HCT116 (cell line): Measurements from ENCODE around the gene ZNF789. TPM values are rescaled to one million over a fixed set of nuclear protein-coding genes. Genes with fewer than 3 reads are reported as not detected.

Source experiments
- ATAC-seq: fragments of 200-7000 bp; cut with Tn5 transposase; 2 replicates; pipeline ENCODE4 v1.9.1; 2020; ENCODE audit warnings: mild to moderate bottlenecking, moderate library complexity
- BruUV-seq: library from RNA; stranded (reverse); fragments of 400-500 nt; replicated peaks from 2 replicates; lab custom pipeline; 2021; lab: Mats Ljungman, UMichigan
- CTCF ChIA-PET: fragments of 300-600 bp; sonication (Branson Sonifier 250); formaldehyde crosslinking; loops from one replicate; lab custom pipeline; 2021; ENCODE audit warnings: antibody characterized with exemption; lab: Charles Lee
- POLR2A ChIA-PET: fragments of 300-600, 350-600 bp; sonication (Branson Sonifier 250); formaldehyde crosslinking; loops from one replicate; lab custom pipeline; 2021; ENCODE audit warnings: antibody characterized with exemption; lab: Charles Lee
- RAD21 ChIA-PET, 2 experiments: fragments of 300-600 bp; sonication (Branson Sonifier 250); formaldehyde crosslinking; loops; one replicate each; lab custom pipeline; 2023; ENCODE audit warnings: low total read pairs in 2 of 2; ENCODE audit not compliant: uncharacterized antibody in 2 of 2, unreplicated experiment in 2 of 2, low non-redundant PET in 1 of 2; lab: Charles Lee
- DNase-seq: peaks from one replicate; pipeline ENCODE4 v3.0.0-alpha.2; 2010; ENCODE audit warnings: low read depth, low spot score
- H2AFZ ChIP-seq: fragments of 200-600 bp; shearing (Covaris generic), sonication (generic); 2 replicates; pipeline ENCODE4 v1.6.1; 2017; ENCODE audit warnings: low read depth, mixed run types, mixed read lengths, antibody characterized with exemption, low read length; ENCODE audit not compliant: poor library complexity, severe bottlenecking
- H3K27ac ChIP-seq: 2 replicates; pipeline ENCODE4 v1.5.1; 2012; ENCODE audit warnings: low read depth, low read length
- H3K27me3 ChIP-seq: fragments of 200-600 bp; sonication (generic); 2 replicates; pipeline ENCODE4 v1.6.1; 2016; ENCODE audit warnings: mixed run types, low read length, mixed read lengths; ENCODE audit not compliant: insufficient read depth
- H3K36me3 ChIP-seq, 2 experiments: fragments of 200-500 bp in 1 of 2; fragments of 200-600 bp in 1 of 2; sonication (Bioruptor generic) in 1 of 2; sonication (generic) in 1 of 2; 2 replicates each; pipeline versions ENCODE4 v1.5.1 to v1.6.1; 2014 to 2016; ENCODE audit warnings: low read length in 2 of 2, inconsistent platforms in 1 of 2, mixed read lengths in 1 of 2, mixed run types in 1 of 2; ENCODE audit not compliant: insufficient read depth in 2 of 2, control insufficient read depth in 1 of 2
- H3K4me1 ChIP-seq, 2 experiments: fragments of 200-600 bp in 1 of 2; sonication (generic) in 1 of 2; 2 replicates each; pipeline versions ENCODE4 v1.5.1 to v1.6.1; 2012 to 2017; ENCODE audit warnings: low read length in 2 of 2, inconsistent platforms in 1 of 2, mild to moderate bottlenecking in 1 of 2, mixed read lengths in 1 of 2, mixed run types in 1 of 2, moderate library complexity in 1 of 2; ENCODE audit not compliant: insufficient read depth in 2 of 2, control insufficient read depth in 1 of 2
- H3K4me2 ChIP-seq: fragments of 200-600 bp; sonication (generic); 2 replicates; pipeline ENCODE4 v1.6.1; 2017; ENCODE audit warnings: mixed run types, low read length, mixed read lengths
- H3K4me3 ChIP-seq, 2 experiments: fragments of 200-600 bp in 1 of 2; sonication (generic) in 1 of 2; replicated peaks in 1 of 2; 2 replicates each; pipeline ENCODE4 v1.5.1; 2011 to 2016; ENCODE audit warnings: low read length in 2 of 2, control low read depth in 1 of 2, low read depth in 1 of 2, mild to moderate bottlenecking in 1 of 2, mixed read lengths in 1 of 2, mixed run types in 1 of 2
- H3K79me2 ChIP-seq: fragments of 200-600 bp; sonication (generic); 2 replicates; pipeline ENCODE4 v1.6.1; 2017; ENCODE audit warnings: mild to moderate bottlenecking, mixed run types, low read length, moderate library complexity, mixed read lengths; ENCODE audit not compliant: insufficient read depth
- H3K9ac ChIP-seq: fragments of 200-600 bp; sonication (generic); 2 replicates; pipeline ENCODE4 v1.6.1; 2016; ENCODE audit warnings: low read length, mixed read lengths
- H3K9me2 ChIP-seq: fragments of 200-600 bp; sonication (generic), shearing (Covaris generic); 2 replicates; pipeline ENCODE4 v1.6.1; 2017; ENCODE audit warnings: mixed run types, mild to moderate bottlenecking, moderate library complexity; ENCODE audit not compliant: insufficient read depth
- H3K9me3 ChIP-seq, 2 experiments: fragments of 200-500 bp in 1 of 2; fragments of 200-600 bp in 1 of 2; sonication (Bioruptor generic) in 1 of 2; sonication (generic) in 1 of 2; 2 replicates each; pipeline ENCODE4 v1.6.1; 2014 to 2017; ENCODE audit warnings: low read length in 2 of 2, mixed read lengths in 2 of 2, inconsistent platforms in 1 of 2, low read depth in 1 of 2, mild to moderate bottlenecking in 1 of 2, mixed run types in 1 of 2, moderate library complexity in 1 of 2; ENCODE audit not compliant: control insufficient read depth in 1 of 2, insufficient read depth in 1 of 2
- H4K20me1 ChIP-seq: fragments of 200-600 bp; sonication (generic), shearing (Covaris generic); 2 replicates; pipeline ENCODE4 v1.6.1; 2017; ENCODE audit warnings: mixed run types, mild to moderate bottlenecking, moderate library complexity; ENCODE audit not compliant: insufficient read depth
- ATF3 ChIP-seq: IDR thresholded peaks from 2 replicates; pipeline ENCODE4 v1.6.1; 2012
- CTCF ChIP-seq, 3 experiments: fragments of 200-600 bp in 1 of 3; sonication (generic) in 1 of 3; IDR thresholded peaks in 2 of 3; conservative IDR thresholded peaks in 1 of 3; 2 replicates each; pipeline ENCODE4 v1.5.1; 2012 to 2017; ENCODE audit warnings: low read depth in 2 of 3, low read length in 2 of 3, antibody characterized with exemption in 1 of 3, borderline replicate concordance in 1 of 3, control low read depth in 1 of 3, mild to moderate bottlenecking in 1 of 3, mixed read lengths in 1 of 3, mixed run types in 1 of 3, moderate library complexity in 1 of 3; ENCODE audit not compliant: insufficient read depth in 1 of 3
- ELF1 ChIP-seq: IDR thresholded peaks from 2 replicates; pipeline ENCODE4 v1.6.1; 2012; ENCODE audit warnings: low read depth, borderline replicate concordance
- EZH2 ChIP-seq: fragments of 200-600 bp; sonication (generic); IDR thresholded peaks from 2 replicates; pipeline ENCODE4 v1.6.1; 2017; ENCODE audit warnings: antibody characterized with exemption, mixed run types
- EZH2phosphoT487 ChIP-seq: fragments of 200-600 bp; IDR thresholded peaks from 2 replicates; pipeline ENCODE4 v1.6.1; 2018; ENCODE audit warnings: antibody characterized with exemption, borderline replicate concordance
- FOSL1 ChIP-seq: IDR thresholded peaks from 2 replicates; pipeline ENCODE4 v1.6.1; 2012; ENCODE audit warnings: low read depth
- JUND ChIP-seq: IDR thresholded peaks from 2 replicates; pipeline ENCODE4 v1.6.1; 2012
- SIN3A ChIP-seq: IDR thresholded peaks from 2 replicates; pipeline ENCODE4 v1.6.1; 2012; ENCODE audit warnings: low read depth
- SRF ChIP-seq: IDR thresholded peaks from 2 replicates; pipeline ENCODE4 v1.6.1; 2012; ENCODE audit warnings: low read depth
- ZNF274 ChIP-seq: fragments of 200-500 bp; sonication (Bioruptor generic); IDR thresholded peaks from 2 replicates; pipeline ENCODE4 v1.6.1; 2014; ENCODE audit warnings: mild to moderate bottlenecking, low read depth, low read length, inconsistent platforms
- intact Hi-C: fragments of 100-400 bp; cut with micrococcal nuclease; formaldehyde crosslinking; loops from 2 replicates; pipeline ENCODE4 v1.10.0; 2022
- total RNA-seq: library from RNA; stranded (reverse); gene quantifications from one replicate; pipeline ENCODE4 v1.2.1, GENCODE V29; 2021; ENCODE audit not compliant: unreplicated experiment
- TF ChIP-seq, protein P1 (sequence below): IDR thresholded peaks from 2 replicates; pipeline ENCODE4 v1.6.1; 2012; ENCODE audit warnings: low read depth
- TF ChIP-seq, protein P2 (sequence below): IDR thresholded peaks from 2 replicates; pipeline ENCODE4 v1.6.1; 2011; ENCODE audit warnings: mild to moderate bottlenecking, low read length, moderate library complexity; ENCODE audit not compliant: insufficient replicate concordance; ENCODE audit errors: extremely low read depth

Gene ZNF789
- total RNA-seq, 1 experiment from 2014 or later = 8.2 TPM

GRCh38 chr7:99473315-99473596 is 566 bp downstream of the ZNF789 start:
- H3K27ac ChIP-seq = peak overlapping the region; percentile 93

More at GRCh38 chr7:99473315-99473596, 566 bp downstream of the ZNF789 start:
- Histone ChIP-seq H3K4me2 (peak overlapping the region; percentile 77), H3K27me3 (no peaks in the 10 kb centered on the region), H3K36me3 (peaks cover 0 to 2% of the 10 kb centered on the region in 2 experiments; a peak in 2 of 4 replicates), H3K4me1 (peaks cover 0 to 13% of the 10 kb centered on the region in 2 experiments; a peak in 2 of 4 replicates), H3K79me2 (peaks cover 52% of the 10 kb centered on the region)
- DNase-seq = peak; percentile 48
- no peak for TF ChIP-seq EZH2phosphoT487
- TF ChIP-seq, protein P1, sequence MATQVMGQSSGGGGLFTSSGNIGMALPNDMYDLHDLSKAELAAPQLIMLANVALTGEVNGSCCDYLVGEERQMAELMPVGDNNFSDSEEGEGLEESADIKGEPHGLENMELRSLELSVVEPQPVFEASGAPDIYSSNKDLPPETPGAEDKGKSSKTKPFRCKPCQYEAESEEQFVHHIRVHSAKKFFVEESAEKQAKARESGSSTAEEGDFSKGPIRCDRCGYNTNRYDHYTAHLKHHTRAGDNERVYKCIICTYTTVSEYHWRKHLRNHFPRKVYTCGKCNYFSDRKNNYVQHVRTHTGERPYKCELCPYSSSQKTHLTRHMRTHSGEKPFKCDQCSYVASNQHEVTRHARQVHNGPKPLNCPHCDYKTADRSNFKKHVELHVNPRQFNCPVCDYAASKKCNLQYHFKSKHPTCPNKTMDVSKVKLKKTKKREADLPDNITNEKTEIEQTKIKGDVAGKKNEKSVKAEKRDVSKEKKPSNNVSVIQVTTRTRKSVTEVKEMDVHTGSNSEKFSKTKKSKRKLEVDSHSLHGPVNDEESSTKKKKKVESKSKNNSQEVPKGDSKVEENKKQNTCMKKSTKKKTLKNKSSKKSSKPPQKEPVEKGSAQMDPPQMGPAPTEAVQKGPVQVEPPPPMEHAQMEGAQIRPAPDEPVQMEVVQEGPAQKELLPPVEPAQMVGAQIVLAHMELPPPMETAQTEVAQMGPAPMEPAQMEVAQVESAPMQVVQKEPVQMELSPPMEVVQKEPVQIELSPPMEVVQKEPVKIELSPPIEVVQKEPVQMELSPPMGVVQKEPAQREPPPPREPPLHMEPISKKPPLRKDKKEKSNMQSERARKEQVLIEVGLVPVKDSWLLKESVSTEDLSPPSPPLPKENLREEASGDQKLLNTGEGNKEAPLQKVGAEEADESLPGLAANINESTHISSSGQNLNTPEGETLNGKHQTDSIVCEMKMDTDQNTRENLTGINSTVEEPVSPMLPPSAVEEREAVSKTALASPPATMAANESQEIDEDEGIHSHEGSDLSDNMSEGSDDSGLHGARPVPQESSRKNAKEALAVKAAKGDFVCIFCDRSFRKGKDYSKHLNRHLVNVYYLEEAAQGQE = no peak
- TF ChIP-seq EZH2 = no peak
- TF ChIP-seq ZNF274 = no peak
- no peak for TF ChIP-seq JUND
- no peak for TF ChIP-seq SIN3A
- TF ChIP-seq, protein P2, sequence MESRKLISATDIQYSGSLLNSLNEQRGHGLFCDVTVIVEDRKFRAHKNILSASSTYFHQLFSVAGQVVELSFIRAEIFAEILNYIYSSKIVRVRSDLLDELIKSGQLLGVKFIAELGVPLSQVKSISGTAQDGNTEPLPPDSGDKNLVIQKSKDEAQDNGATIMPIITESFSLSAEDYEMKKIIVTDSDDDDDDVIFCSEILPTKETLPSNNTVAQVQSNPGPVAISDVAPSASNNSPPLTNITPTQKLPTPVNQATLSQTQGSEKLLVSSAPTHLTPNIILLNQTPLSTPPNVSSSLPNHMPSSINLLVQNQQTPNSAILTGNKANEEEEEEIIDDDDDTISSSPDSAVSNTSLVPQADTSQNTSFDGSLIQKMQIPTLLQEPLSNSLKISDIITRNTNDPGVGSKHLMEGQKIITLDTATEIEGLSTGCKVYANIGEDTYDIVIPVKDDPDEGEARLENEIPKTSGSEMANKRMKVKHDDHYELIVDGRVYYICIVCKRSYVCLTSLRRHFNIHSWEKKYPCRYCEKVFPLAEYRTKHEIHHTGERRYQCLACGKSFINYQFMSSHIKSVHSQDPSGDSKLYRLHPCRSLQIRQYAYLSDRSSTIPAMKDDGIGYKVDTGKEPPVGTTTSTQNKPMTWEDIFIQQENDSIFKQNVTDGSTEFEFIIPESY = no peak
- TF ChIP-seq FOSL1 = no peak
- TF ChIP-seq SRF = no peak
- TF ChIP-seq ATF3 = no peak
- no peak for TF ChIP-seq CTCF (IDR thresholded peaks at IDR 0.05 in 2 of 3, conservative IDR thresholded peaks at IDR 0.05 in 1 of 3; ENCODE audit: borderline replicate concordance in 1 of 3, insufficient read depth in 1 of 3, low read depth in 2 of 3, low read length in 2 of 3)
- no peak for TF ChIP-seq ELF1
- TF ChIP-seq, all 23 proteins: peak for 0
- BruUV-seq = TSS peak; percentile 84
- CTCF ChIA-PET = no interaction called here
- POLR2A ChIA-PET = interaction anchor here (0.9 to 1.0 kb wide), 3 partner anchors 27 to 85 kb away, joined by 4 to 5 read pairs (median 5); partner anchors contain the start of genes ZKSCAN5, ZNF394 and ZNF655
- intact Hi-C loops = loop anchor here (2.0 kb wide), 1 partner anchor 28 kb away; the partner anchor contains the start of gene ZNF394
- H4K20me1 ChIP-seq = no peaks in the 10 kb centered on the region
- H2AFZ ChIP-seq = no peak overlapping the region
- RAD21 ChIA-PET = no interaction called here
- H3K9me2 ChIP-seq = no peaks in the 10 kb centered on the region
- H3K9ac ChIP-seq = peak overlapping the region; percentile 81
- ATAC-seq = peak; percentile 34
- peak overlapping the region; percentile 81 for H3K4me3 ChIP-seq
- H3K9me3 ChIP-seq = no peaks in the 10 kb centered on the region
